Prostate gland (tissue), 2 donors: ENCODE data around the gene FRMD4A. TPM values are rescaled to one million over a fixed set of nuclear protein-coding genes. Genes with fewer than 3 reads are reported as not detected.
A peak's percentile ranks its signal among the peaks of the same experiment; 100 is the strongest.

Experiments
- DNase-seq: peaks from one replicate; pipeline ENCODE4 v3.0.0-alpha.2; 2019; ENCODE audit warnings: low spot score
- H3K27ac ChIP-seq, 2 donors: fragments of 200-600 bp; sonication (generic); 2 replicates each; pipeline ENCODE4 v1.5.1; 2017 to 2019
- H3K27me3 ChIP-seq: fragments of 200-600 bp; sonication (generic); replicated peaks from 2 replicates; pipeline ENCODE4 v1.5.1; 2019; ENCODE audit not compliant: insufficient read depth
- H3K36me3 ChIP-seq, 2 donors: fragments of 200-600 bp; sonication (generic); 1 replicate in 1 of 2; 2 replicates in 1 of 2; pipeline versions ENCODE4 v1.5.1 to v1.8.1; 2017 to 2019
- H3K4me1 ChIP-seq: fragments of 200-600 bp; sonication (generic); replicated peaks from 2 replicates; pipeline ENCODE4 v1.5.1; 2019
- H3K4me3 ChIP-seq, 2 donors: fragments of 200-600 bp; sonication (generic); 2 replicates each; pipeline ENCODE4 v1.5.1; 2017 to 2019
- H3K9me3 ChIP-seq: fragments of 200-600 bp; sonication (generic); 2 replicates; pipeline ENCODE4 v1.5.1; 2017
- CTCF ChIP-seq, 4 experiments: fragments of 200-600 bp in 2 of 4; fragments of 450-650 bp in 2 of 4; sonication (generic) in 2 of 4; IDR thresholded peaks; 1 replicate in 3 of 4; 2 replicates in 1 of 4; pipeline ENCODE4 v1.5.1; 2016 to 2019; ENCODE audit warnings: antibody characterized with exemption in 4 of 4, mild to moderate bottlenecking in 2 of 4, moderate library complexity in 2 of 4
- POLR2A ChIP-seq: fragments of 450-650 bp; IDR thresholded peaks from one replicate; pipeline ENCODE4 v1.6.1; 2016; ENCODE audit warnings: antibody characterized with exemption, mild to moderate bottlenecking
- POLR2AphosphoS5 ChIP-seq: sonication (generic); formaldehyde crosslinking; IDR thresholded peaks from one replicate; pipeline ENCODE4 v1.6.1; 2017; ENCODE audit warnings: antibody characterized with exemption
- WGBS: methylation state at CpG from one replicate; pipeline ENCODE4 v1.1.5; 2018; 5-methylcytosine and 5-hydroxymethylcytosine counted together
- intact Hi-C: fragments of 100-400 bp; cut with DNase I; formaldehyde crosslinking; loops from one replicate; pipeline ENCODE4 v1.14.2; 2022
- total RNA-seq, 2 donors: library from RNA; depleted of rRNA; stranded (reverse); fragments of >200 nt; gene quantifications; one replicate each; pipeline ENCODE4 v1.1.0, GENCODE V29; 2016

FRMD4A gene
- total RNA-seq, 2 donors from 2014 or later = 38.0 to 53.2 TPM

GRCh38 chr10:13705526-13706174, 625.1 kb downstream of the FRMD4A start:
- no peaks in the 10 kb centered on the region for H3K27me3 ChIP-seq
- intact Hi-C loops = no loop called here
- no peak overlapping the region for H3K27ac ChIP-seq
- peaks cover 5% of the 10 kb centered on the region for H3K4me1 ChIP-seq
- H3K36me3 ChIP-seq = no peaks in the 10 kb centered on the region
- no peaks in the 10 kb centered on the region for H3K9me3 ChIP-seq
- peak overlapping the region; percentile 43 to 52 for H3K4me3 ChIP-seq
- 46% methylated on average over 10 of the region's 10 CpGs for WGBS
- DNase-seq = no peak
- no peak for TF ChIP-seq POLR2A
- TF ChIP-seq POLR2AphosphoS5 = no peak
- TF ChIP-seq CTCF (IDR thresholded peaks at IDR 0.05) = no peak

GRCh38 chr10:13704964-13705363, 625.8 kb downstream of the FRMD4A start:
- Histone ChIP-seq H3K27me3 (no peaks in the 10 kb centered on the region), H3K4me3 (no peak overlapping the region), H3K4me1 (peaks cover 5% of the 10 kb centered on the region), H3K36me3 (no peaks in the 10 kb centered on the region), H3K9me3 (no peaks in the 10 kb centered on the region), H3K27ac (no peak overlapping the region)
- intact Hi-C loops = no loop called here
- TF ChIP-seq POLR2A = no peak
- no peak for TF ChIP-seq POLR2AphosphoS5
- TF ChIP-seq CTCF (IDR thresholded peaks at IDR 0.05) = no peak
- 72% methylated on average over 11 of the region's 11 CpGs for WGBS
- no peak for DNase-seq

GRCh38 chr10:13703997-13704536, 626.7 kb downstream of the FRMD4A start:
- H3K4me3 ChIP-seq = no peak overlapping the region
- peaks cover 5% of the 10 kb centered on the region for H3K4me1 ChIP-seq
- DNase-seq = no peak
- no peaks in the 10 kb centered on the region for H3K27me3 ChIP-seq
- no peaks in the 10 kb centered on the region for H3K9me3 ChIP-seq
- intact Hi-C loops = no loop called here
- no peaks in the 10 kb centered on the region for H3K36me3 ChIP-seq
- WGBS = 85% methylated on average over 8 of the region's 8 CpGs
- TF ChIP-seq CTCF (IDR thresholded peaks at IDR 0.05) = no peak
- TF ChIP-seq POLR2A = no peak
- no peak for TF ChIP-seq POLR2AphosphoS5
- no peak overlapping the region for H3K27ac ChIP-seq

DNA sequence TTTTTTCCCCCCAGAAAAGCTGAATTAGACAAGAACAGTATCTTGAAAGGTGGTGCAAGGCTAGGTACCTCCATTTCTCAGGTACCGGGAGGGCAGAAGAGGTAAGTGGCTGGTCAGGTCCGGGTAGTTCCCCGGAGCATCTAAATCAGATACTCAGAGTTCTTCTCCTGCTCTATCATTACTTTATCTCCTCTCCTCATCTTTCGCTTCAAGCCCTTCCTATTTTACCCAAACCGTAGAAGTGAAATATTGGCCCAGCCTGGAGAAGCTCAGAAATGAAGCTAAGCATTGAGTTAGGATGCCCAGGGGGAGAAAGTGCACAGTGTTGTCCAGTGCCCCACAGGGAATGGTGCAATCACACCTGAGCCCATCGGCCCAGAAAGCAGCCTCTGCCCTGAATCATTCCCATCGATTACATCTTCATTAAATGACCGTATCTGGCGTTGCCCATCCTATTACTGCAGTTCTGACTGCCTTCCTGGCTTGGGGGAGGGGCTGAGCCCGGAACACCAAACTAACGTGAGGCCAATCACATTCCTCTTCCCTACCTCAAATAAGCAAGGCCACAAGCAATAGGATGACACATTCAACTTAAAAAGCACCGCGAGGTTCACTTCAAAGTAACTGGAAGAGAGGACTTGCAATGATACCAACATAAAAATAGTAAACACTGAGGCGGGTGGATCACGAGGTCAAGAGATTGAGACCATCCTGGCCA, 627.5 kb downstream of the FRMD4A start:
- Histone ChIP-seq H3K4me3 (no peak overlapping the region), H3K27me3 (no peaks in the 10 kb centered on the region), H3K4me1 (peaks cover 4% of the 10 kb centered on the region), H3K27ac (no peak overlapping the region), H3K36me3 (no peaks in the 10 kb centered on the region), H3K9me3 (no peaks in the 10 kb centered on the region)
- TF ChIP-seq CTCF (IDR thresholded peaks at IDR 0.05) = no peak
- no peak for TF ChIP-seq POLR2A
- no peak for TF ChIP-seq POLR2AphosphoS5
- intact Hi-C loops = no loop called here
- 70% methylated on average over 15 of the region's 15 CpGs for WGBS
- DNase-seq = no peak
